Measurements from ENCODE around the gene PARD6B.

The PARD6B gene

DNA sequence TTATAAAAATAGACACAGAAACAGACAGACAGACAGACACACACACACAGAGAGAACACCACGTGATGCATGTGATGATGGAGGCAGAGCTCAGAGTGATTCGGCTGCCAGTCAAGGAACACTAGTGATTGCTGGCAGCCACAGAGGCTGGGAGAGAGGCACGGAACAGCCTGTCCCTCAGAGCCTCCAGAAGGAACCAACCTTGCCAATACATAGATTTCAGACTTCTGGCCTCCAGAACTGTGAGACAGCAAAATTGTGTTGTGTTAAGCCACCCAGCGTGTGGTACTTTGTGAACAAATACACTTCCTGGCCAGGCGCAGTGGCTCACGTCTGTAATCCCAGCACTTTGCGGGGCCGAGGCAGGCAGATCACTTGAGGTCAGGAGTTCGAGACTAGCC is 9.5 kb upstream of the PARD6B start:
- H3K27me3 Mint-ChIP-seq = peaks cover 12% of the 10 kb centered on the region

DNA sequence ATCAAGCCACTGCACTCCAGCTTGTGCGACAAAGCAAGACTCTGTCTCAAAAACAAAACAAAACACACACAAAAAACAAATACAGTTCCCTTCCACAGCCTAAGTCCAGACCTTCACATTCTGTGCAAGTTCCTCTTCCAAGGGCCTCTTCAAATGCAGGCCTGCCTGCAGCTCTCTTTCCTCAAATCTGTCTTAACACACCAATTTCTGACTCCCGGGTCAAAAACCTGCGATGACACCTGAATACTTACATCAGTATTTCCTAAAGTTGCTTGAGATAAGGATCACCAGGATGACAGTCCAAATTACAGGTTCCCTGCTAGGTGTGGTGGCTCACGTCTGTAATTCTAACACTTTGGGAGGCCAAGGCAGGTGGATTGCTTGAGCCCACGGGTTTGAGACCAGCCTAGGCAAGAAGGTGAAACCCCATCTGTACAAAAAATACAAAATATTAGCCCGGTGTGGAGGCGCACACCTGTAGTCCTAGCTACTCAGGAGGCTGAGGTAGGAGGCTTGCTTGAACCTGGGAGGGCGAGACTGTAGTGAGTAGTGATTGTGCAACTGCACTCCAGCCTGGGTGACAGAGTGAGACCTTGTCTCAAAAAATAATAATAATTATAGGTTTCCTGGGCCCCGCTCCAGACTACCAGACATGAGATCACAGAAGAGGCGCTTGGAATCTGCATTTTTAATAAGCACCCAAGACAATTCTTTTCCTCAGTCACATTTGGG is 8.8 kb upstream of the PARD6B start:
- H3K36me3 Mint-ChIP-seq (ENCODE audit: insufficient read depth) = peaks cover 1% of the 10 kb centered on the region
- H3K27ac Mint-ChIP-seq (ENCODE audit: low read depth) = no peak overlapping the region
- peaks cover 10% of the 10 kb centered on the region for H3K27me3 Mint-ChIP-seq
- no peaks in the 10 kb centered on the region for H3K4me1 Mint-ChIP-seq
- H3K9me3 Mint-ChIP-seq = no peaks in the 10 kb centered on the region
- ATAC-seq (replicated peaks; ENCODE audit: extremely low read depth, poor library complexity, severe bottlenecking) (no peak), DNase-seq (ENCODE audit: low spot score in 2 of 2) (no peak)
- H3K4me3 Mint-ChIP-seq = no peak overlapping the region

More for the DNA sequence above, 9.5 kb upstream of the PARD6B start:
- DNase-seq (ENCODE audit: low spot score in 2 of 2) (no peak), ATAC-seq (replicated peaks; ENCODE audit: extremely low read depth, poor library complexity, severe bottlenecking) (no peak)
- H3K4me3 Mint-ChIP-seq = no peak overlapping the region
- peaks cover 1% of the 10 kb centered on the region for H3K36me3 Mint-ChIP-seq (ENCODE audit: insufficient read depth)
- no peaks in the 10 kb centered on the region for H3K4me1 Mint-ChIP-seq
- no peaks in the 10 kb centered on the region for H3K9me3 Mint-ChIP-seq
- H3K27ac Mint-ChIP-seq (ENCODE audit: low read depth) = no peak overlapping the region

- no peak for DNase-seq (ENCODE audit: low spot score in 2 of 2)
- Mint-ChIP-seq H3K9me3 (no peaks in the 10 kb centered on the region), H3K4me1 (no peaks in the 10 kb centered on the region), H3K27ac (ENCODE audit: low read depth) (no peak overlapping the region), H3K36me3 (ENCODE audit: insufficient read depth) (peaks cover 1% of the 10 kb centered on the region), H3K27me3 (no peaks in the 10 kb centered on the region), H3K4me3 (no peak overlapping the region)
- ATAC-seq (replicated peaks; ENCODE audit: extremely low read depth, poor library complexity, severe bottlenecking) = no peak
These were observed 7.7 kb upstream of the PARD6B start for GRCh38 chr20:50723672-50724071.

GRCh38 chr20:50724112-50724725 is 7.2 kb upstream of the PARD6B start:
- H3K36me3 Mint-ChIP-seq (ENCODE audit: insufficient read depth) = no peaks in the 10 kb centered on the region
- ATAC-seq (replicated peaks; ENCODE audit: extremely low read depth, poor library complexity, severe bottlenecking) (no peak), DNase-seq (ENCODE audit: low spot score in 2 of 2) (no peak)
- H3K9me3 Mint-ChIP-seq = no peaks in the 10 kb centered on the region
- H3K4me1 Mint-ChIP-seq = no peaks in the 10 kb centered on the region
- no peaks in the 10 kb centered on the region for H3K27me3 Mint-ChIP-seq
- H3K27ac Mint-ChIP-seq (ENCODE audit: low read depth) = no peak overlapping the region
- H3K4me3 Mint-ChIP-seq = no peak overlapping the region

DNA sequence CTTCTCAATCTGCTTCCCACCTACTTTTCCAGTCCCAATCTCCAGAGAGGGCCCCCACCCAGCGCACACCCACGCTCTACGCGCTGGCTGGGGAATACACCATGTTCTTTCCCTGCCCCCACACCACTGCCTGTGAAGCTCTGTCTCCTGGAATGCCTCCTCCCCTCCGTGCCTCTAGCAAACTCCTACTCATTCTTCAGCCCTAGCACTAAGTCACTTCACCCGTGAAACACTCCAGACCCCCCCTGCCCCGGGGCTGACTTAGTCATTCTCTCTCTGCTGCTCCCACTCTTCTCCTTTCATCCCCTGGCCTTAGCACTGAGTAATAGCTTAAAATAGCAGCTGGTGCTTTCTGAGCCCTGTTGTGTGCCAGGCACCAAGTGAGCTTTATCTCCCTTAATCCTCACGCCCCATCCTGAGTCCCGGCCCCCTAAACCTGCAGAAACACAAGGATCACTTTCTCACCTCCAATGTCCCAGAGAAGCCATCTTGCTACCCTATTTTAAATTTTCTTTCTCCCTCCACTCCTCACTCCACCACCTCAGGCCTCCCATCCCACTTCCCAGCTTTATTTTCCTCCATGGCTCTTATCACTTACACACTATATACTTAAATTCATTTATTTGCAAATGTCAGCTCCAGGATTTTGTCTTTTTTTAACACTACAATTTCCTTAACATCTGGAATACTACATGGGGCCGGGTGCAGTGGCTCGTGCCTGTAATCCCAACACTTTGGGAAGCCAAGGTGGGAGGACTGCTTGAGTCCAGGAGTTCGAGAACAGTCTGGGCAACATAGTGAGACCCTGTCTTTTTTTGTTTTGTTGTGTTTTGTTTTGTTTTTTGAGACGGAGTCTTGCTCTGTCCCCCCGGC is 6.3 kb upstream of the PARD6B start:
- Mint-ChIP-seq H3K27ac (ENCODE audit: low read depth) (no peak overlapping the region), H3K9me3 (no peaks in the 10 kb centered on the region), H3K36me3 (ENCODE audit: insufficient read depth) (no peaks in the 10 kb centered on the region), H3K4me3 (no peak overlapping the region), H3K4me1 (no peaks in the 10 kb centered on the region), H3K27me3 (no peaks in the 10 kb centered on the region)
- DNase-seq (ENCODE audit: low spot score in 2 of 2) (no peak), ATAC-seq (replicated peaks; ENCODE audit: extremely low read depth, poor library complexity, severe bottlenecking) (no peak)

- peaks cover 2% of the 10 kb centered on the region for H3K36me3 Mint-ChIP-seq (ENCODE audit: insufficient read depth)
- no peak for ATAC-seq (replicated peaks; ENCODE audit: extremely low read depth, poor library complexity, severe bottlenecking)
- H3K4me3 Mint-ChIP-seq = no peak overlapping the region
- no peaks in the 10 kb centered on the region for H3K4me1 Mint-ChIP-seq
- no peaks in the 10 kb centered on the region for H3K9me3 Mint-ChIP-seq
- H3K27me3 Mint-ChIP-seq = no peaks in the 10 kb centered on the region
- H3K27ac Mint-ChIP-seq (ENCODE audit: low read depth) = no peak overlapping the region
- no peak for DNase-seq (ENCODE audit: low spot score in 2 of 2)
These were observed 5.7 kb upstream of the PARD6B start for GRCh38 chr20:50725724-50726005.

DNA sequence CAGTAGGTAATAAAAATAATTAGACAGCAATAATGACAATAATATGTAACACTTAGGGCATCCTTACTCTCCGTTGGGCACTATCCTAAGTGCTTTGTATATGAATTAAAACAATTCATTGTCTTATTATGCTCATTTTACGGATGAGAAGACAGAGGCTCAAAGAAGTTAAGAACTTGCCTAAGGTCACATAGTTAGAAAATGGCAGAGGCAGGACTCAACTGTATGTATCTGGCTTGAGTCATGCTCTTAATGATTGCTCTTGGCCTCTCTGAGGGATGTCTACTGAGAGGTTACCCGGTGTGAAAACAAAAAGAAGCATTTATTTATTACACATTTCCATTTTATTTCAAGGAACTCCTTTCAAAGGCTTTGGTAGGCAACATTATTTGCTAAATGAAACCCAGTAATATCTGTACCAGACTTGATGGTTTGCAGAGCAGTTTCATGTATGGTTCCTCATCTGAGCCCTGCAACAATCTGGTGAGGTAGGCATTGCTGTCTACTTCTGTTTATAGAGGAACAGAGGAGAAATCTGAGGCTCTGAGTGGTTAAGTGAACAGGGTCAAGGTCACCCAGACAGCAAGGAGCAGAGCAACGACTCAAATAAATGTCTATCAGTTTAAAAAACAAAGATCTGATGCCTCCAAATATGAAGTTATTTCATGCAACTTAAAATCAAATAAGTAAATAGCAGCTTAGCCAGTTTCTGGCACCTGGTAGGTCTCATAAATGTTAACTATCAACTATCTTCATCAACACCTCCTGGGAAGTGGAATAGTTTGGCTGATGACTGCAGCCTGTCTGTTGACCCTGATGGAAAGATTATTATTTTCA is 4.2 kb upstream of the PARD6B start:
- peaks cover 6% of the 10 kb centered on the region for H3K36me3 Mint-ChIP-seq (ENCODE audit: insufficient read depth)
- ATAC-seq (replicated peaks; ENCODE audit: extremely low read depth, poor library complexity, severe bottlenecking) (no peak), DNase-seq (ENCODE audit: low spot score in 2 of 2) (no peak)
- H3K27ac Mint-ChIP-seq (ENCODE audit: low read depth) = no peak overlapping the region
- peaks cover 1% of the 10 kb centered on the region for H3K4me1 Mint-ChIP-seq
- H3K27me3 Mint-ChIP-seq = no peaks in the 10 kb centered on the region
- H3K4me3 Mint-ChIP-seq = no peak overlapping the region
- H3K9me3 Mint-ChIP-seq = no peaks in the 10 kb centered on the region

DNA sequence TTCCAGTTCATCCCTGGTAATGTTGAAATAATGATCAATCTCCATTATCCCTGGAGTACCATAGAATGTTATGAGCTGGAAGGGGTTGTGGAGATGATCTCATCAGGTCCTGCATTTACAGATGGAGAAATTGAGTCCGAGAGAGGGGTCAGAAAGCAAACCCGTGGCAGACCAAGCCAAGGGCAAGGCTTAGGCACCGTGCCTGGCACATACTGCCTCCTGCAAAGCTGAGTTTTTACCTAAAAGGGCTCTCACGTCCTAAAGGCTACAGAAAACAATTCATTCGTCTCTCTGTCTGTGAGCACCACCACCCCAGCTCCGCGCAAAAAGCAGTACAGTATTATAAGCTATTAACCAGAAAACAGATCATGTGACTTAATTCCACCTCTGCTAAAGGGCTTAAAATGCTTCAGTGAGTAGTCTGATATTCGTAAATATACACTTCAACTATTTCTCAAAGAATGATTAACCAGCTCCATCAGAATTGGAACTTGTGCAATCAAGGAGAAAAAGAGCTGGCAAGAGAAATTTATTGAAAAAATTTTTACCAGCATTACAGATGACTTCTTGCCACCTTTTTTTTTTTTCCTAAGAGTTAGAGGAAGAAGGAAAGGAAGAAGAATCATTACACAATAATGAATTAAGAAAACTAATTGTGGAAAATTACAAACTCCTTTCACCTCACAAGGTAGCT is 3.4 kb upstream of the PARD6B start:
- H3K36me3 Mint-ChIP-seq (ENCODE audit: insufficient read depth) = peaks cover 6% of the 10 kb centered on the region
- H3K4me3 Mint-ChIP-seq = no peak overlapping the region
- no peak overlapping the region for H3K27ac Mint-ChIP-seq (ENCODE audit: low read depth)

DNA sequence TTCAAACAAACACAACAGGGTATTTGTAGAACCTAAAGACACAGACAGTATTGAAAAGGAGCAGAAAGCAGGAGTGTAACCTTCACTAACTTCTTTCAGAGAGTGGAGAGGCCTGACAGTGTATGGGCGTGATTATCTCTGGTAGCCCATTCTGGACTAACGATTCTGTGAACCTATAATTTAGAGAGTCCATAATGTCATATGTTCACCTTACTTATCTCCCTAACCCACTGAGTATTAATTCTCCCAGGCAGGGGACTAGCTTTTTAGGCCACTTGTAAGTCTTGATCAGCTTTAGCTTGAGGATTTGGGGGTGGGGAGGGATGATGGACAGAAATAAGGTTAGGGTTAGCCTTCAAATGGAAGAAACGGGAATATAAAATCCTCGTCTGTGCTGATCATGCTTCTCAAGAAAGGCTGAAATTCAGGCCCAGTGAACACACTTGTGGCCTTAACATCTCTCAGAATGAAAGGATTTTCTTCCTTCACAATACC is 2.8 kb upstream of the PARD6B start:
- Mint-ChIP-seq H3K27me3 (no peaks in the 10 kb centered on the region), H3K4me3 (no peak overlapping the region), H3K27ac (ENCODE audit: low read depth) (no peak overlapping the region), H3K36me3 (ENCODE audit: insufficient read depth) (peaks cover 6% of the 10 kb centered on the region), H3K9me3 (no peaks in the 10 kb centered on the region), H3K4me1 (peaks cover 9% of the 10 kb centered on the region)
- ATAC-seq (replicated peaks; ENCODE audit: extremely low read depth, poor library complexity, severe bottlenecking) = no peak
- DNase-seq (ENCODE audit: low spot score in 2 of 2) = no peak

More for the DNA sequence above, 3.4 kb upstream of the PARD6B start:
- peaks cover 9% of the 10 kb centered on the region for H3K4me1 Mint-ChIP-seq
- H3K27me3 Mint-ChIP-seq = no peaks in the 10 kb centered on the region
- ATAC-seq (replicated peaks; ENCODE audit: extremely low read depth, poor library complexity, severe bottlenecking) (no peak), DNase-seq (ENCODE audit: low spot score in 2 of 2) (no peak)
- H3K9me3 Mint-ChIP-seq = no peaks in the 10 kb centered on the region

DNA sequence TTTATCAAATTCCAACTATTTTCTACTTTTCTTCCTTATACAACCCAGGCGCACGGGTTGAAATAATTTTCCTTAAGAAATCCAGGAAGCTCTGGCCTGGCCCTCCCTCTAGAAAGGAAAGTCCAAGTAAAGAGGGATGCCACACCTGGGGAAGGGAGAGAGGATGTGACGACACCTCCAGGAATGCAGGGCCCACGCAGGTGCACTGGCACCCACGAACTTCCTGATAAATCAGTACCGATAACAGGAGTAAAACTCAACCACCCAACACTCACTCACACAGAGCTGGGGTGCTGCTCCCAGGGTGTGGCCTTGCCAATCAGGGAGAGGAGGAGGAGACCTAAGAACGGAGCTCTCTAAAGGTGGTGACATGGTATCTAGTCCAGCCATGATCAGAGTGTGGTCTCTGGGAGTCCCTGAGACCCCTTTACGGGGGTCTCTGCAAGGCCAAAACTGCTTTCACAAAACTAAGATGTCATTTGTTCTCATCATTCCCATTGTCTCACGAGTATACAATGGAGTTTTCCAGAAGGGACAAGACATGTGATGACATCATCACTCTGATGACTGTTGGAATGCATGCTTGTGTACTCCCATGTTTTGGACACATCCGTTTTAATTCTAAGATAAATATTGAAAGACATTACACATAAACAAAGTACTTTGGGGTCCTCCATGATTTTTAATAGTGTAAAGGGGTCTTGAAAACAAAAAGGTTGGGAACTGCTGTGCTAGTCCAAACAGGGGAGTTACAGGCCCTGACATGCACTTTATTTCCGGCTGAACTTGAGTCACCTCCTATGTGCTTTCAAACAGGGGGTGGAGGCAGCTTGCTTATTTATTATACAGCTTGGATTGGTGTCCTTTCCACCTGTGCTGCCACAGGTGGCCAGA is 2.2 kb upstream of the PARD6B start:
- peaks cover 9% of the 10 kb centered on the region for H3K4me1 Mint-ChIP-seq
- H3K27ac Mint-ChIP-seq (ENCODE audit: low read depth) = no peak overlapping the region
- peaks cover 6% of the 10 kb centered on the region for H3K36me3 Mint-ChIP-seq (ENCODE audit: insufficient read depth)
- peak overlapping the region; percentile 88 for H3K4me3 Mint-ChIP-seq
- DNase-seq (ENCODE audit: low spot score in 2 of 2) (no peak), ATAC-seq (replicated peaks; ENCODE audit: extremely low read depth, poor library complexity, severe bottlenecking) (no peak)
- H3K9me3 Mint-ChIP-seq = no peaks in the 10 kb centered on the region
- H3K27me3 Mint-ChIP-seq = no peaks in the 10 kb centered on the region

All from central memory CD8-positive, alpha-beta T cell (primary cell).